ENCODE measurements around the gene PSMA2.

PSMA2 gene

DNA sequence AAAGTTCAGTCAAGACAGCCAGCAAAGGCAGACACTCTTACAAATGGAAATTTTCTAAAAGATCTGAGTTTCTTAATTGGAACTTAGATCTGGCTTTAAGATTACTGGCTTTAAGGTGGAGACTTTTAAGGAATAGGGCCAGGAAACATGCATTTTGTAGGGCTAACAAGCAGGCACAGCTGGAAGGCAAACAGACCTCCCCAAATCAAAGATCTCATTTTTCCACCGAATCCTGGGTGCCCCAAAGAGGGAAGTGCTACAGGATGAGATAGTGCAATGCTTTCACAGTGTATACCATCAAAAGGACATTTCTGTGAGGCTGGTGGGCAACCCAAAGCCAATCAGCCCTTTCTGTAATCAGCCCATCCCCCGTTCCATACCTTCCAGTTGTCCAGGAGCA lies 27.6 kb upstream of the PSMA2 start:
- no peak for TF ChIP-seq CTCF (IDR thresholded peaks at IDR 0.05; ENCODE audit: borderline replicate concordance, insufficient read depth, low read depth, low read length)

DNA sequence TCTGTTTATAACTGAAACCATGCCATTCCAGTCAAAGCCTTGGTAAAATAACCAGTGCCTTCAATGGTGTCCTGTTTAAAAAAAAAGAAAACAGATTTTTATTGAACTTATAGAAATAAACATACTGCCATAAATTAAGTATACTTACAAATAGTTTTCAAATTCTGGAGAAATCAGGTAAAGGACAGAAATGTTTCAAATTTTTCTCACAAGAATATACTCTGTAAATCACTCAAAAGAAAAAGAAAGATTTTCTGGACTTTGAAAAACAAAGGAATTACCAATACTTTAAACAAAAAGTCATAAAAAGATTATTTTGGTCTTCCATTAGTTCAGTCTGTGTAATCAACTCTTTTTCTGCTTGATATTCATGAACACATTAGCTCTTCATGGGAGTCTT lies 24.1 kb upstream of the PSMA2 start:
- no peak for TF ChIP-seq CTCF (IDR thresholded peaks at IDR 0.05; ENCODE audit: borderline replicate concordance, insufficient read depth, low read depth, low read length)
- H3K4me3 ChIP-seq (ENCODE audit: low read depth, low read length), result no peak overlapping the region

More for the DNA sequence above, 27.6 kb upstream of the PSMA2 start:
- H3K4me3 ChIP-seq (ENCODE audit: low read depth, low read length), result no peak overlapping the region

DNA sequence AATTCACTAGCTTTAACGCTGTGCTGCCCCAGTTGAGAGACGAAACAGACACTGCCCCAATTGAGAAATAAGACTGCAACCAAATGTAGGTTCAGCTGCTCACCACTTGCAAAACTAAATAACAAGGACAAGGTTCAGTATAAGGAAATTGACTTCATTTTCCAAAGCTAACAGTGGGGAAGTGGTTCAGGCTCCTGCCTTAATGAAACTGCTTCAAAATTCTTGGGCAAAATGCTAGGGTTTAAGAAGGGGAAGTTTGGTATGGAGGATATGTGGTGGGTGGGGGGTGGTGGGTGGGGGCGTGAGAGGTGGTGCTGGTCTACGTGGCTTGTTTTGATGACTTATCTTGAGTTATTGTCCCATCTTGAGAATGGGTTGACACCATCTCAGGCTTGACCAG lies 22.0 kb upstream of the PSMA2 start:
- H3K4me3 ChIP-seq (ENCODE audit: low read depth, low read length), result no peak overlapping the region
- TF ChIP-seq CTCF (IDR thresholded peaks at IDR 0.05; ENCODE audit: borderline replicate concordance, insufficient read depth, low read depth, low read length), result no peak

- no peak overlapping the region for H3K4me3 ChIP-seq (ENCODE audit: low read depth, low read length)
- TF ChIP-seq CTCF (IDR thresholded peaks at IDR 0.05; ENCODE audit: borderline replicate concordance, insufficient read depth, low read depth, low read length), result no peak
Observed at GRCh38 chr7:42952328-42952727, 20.4 kb upstream of the PSMA2 start.

DNA sequence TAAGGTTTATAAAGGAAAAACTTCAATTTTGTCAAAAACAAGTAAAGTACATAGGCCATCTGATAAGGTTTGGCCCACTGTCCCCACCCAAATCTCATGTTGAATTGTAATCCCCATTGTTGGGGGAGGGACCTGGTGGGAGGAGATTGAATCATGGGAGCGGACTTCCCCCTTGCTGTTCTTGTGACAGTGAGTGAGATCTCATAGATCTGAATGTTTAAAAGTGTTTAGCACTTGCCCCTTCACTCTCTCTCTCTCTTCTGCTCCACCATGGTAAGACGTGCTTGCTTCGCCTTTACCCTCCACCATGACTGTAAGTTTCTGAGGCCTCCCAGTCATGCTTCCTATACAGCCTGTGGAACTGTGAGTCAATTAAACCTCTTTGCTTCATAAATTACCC lies 18.4 kb upstream of the PSMA2 start:
- no peak for TF ChIP-seq CTCF (IDR thresholded peaks at IDR 0.05; ENCODE audit: borderline replicate concordance, insufficient read depth, low read depth, low read length)
- no peak overlapping the region for H3K4me3 ChIP-seq (ENCODE audit: low read depth, low read length)

DNA sequence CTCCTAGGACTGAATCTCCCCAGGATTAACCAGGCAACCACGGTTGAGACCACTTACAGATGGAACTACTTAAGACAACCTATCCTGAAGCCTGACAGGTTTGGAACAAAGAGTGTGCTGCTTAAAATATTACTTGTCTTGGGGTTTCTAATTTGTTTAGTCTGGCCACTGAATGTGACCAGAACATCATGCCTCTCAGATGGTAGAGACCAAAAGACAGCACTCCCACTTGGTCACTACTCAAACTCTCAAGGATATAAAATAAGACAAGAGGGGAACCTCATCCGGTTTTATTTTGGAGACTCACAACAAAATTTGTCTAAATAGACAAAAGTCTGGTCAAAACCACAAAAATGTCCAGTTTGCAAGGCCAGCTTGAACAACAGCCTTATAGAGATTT lies 15.5 kb upstream of the PSMA2 start:
- no peak overlapping the region for H3K4me3 ChIP-seq (ENCODE audit: low read depth, low read length)
- no peak for TF ChIP-seq CTCF (IDR thresholded peaks at IDR 0.05; ENCODE audit: borderline replicate concordance, insufficient read depth, low read depth, low read length)

GRCh38 chr7:42946627-42946950 lies 14.6 kb upstream of the PSMA2 start:
- TF ChIP-seq CTCF (IDR thresholded peaks at IDR 0.05; ENCODE audit: borderline replicate concordance, insufficient read depth, low read depth, low read length), result no peak
- H3K4me3 ChIP-seq (ENCODE audit: low read depth, low read length), result no peak overlapping the region

Data from GM12875 (cell line).